ENCODE data around the gene TMEM151A.
"Not testable (repeated sequence)": the region's sequence is repeated elsewhere in the genome, so short reads cannot be mapped to it uniquely, and the experiment has no call there.

The TMEM151A gene

GRCh38 chr11:66291706-66292542 is at the start of gene TMEM151A:
Gene TMEM151A, plus strand, starts transcription at chr11:66291894. Its CDS starts 120 bp downstream, at chr11:66292014.
- peak; percentile 56 for DNase-seq

GRCh38 chr11:66242095-66242765 is 49.5 kb upstream of the TMEM151A start:
- DNase-seq: no peak

GRCh38 chr11:66243782-66244535 is 47.7 kb upstream of the TMEM151A start:
- DNase-seq: no peak

- no peak for DNase-seq
Observed at GRCh38 chr11:66247295-66247694, 44.4 kb upstream of the TMEM151A start.

- no peak for DNase-seq
Observed at GRCh38 chr11:66247801-66248200, 43.9 kb upstream of the TMEM151A start.

GRCh38 chr11:66248903-66249302 is 42.8 kb upstream of the TMEM151A start:
- no peak for DNase-seq

GRCh38 chr11:66251809-66252208 is 39.9 kb upstream of the TMEM151A start:
- DNase-seq: no peak

GRCh38 chr11:66253081-66253480 is 38.6 kb upstream of the TMEM151A start:
- not testable (repeated sequence) for DNase-seq

- DNase-seq: no peak
Observed at GRCh38 chr11:66258473-66258893, 33.2 kb upstream of the TMEM151A start.

- no peak for DNase-seq
Observed at GRCh38 chr11:66259225-66259624, 32.5 kb upstream of the TMEM151A start.

GRCh38 chr11:66259956-66260355 is 31.7 kb upstream of the TMEM151A start:
- DNase-seq: no peak

GRCh38 chr11:66261578-66261977 is 30.1 kb upstream of the TMEM151A start:
- no peak for DNase-seq

- DNase-seq: no peak
Observed at GRCh38 chr11:66262191-66262590, 29.5 kb upstream of the TMEM151A start.

GRCh38 chr11:66262696-66263095 is 29.0 kb upstream of the TMEM151A start:
- no peak for DNase-seq

GRCh38 chr11:66263231-66263630 is 28.5 kb upstream of the TMEM151A start:
- DNase-seq: no peak

GRCh38 chr11:66263785-66264184 is 27.9 kb upstream of the TMEM151A start:
- no peak for DNase-seq

- DNase-seq: no peak
Observed at GRCh38 chr11:66264383-66264782, 27.3 kb upstream of the TMEM151A start.

GRCh38 chr11:66264914-66265313 is 26.8 kb upstream of the TMEM151A start:
- peak; percentile 46 for DNase-seq

GRCh38 chr11:66265531-66266377 is 25.9 kb upstream of the TMEM151A start:
- no peak for DNase-seq

GRCh38 chr11:66266378-66267038 is 25.2 kb upstream of the TMEM151A start:
- no peak for DNase-seq

GRCh38 chr11:66267039-66267378 is 24.7 kb upstream of the TMEM151A start:
- no peak for DNase-seq

Measured in CD4-positive, alpha-beta T cell treated with Interleukin-6 for 4 hours (primary cell).